HG03066 (cell line): Measurements from ENCODE around the gene NAGS.
"Not testable (repeated sequence)": the region's sequence is repeated elsewhere in the genome, so short reads cannot be mapped to it uniquely, and the experiment has no call there.

Source experiments
- ATAC-seq: cut with Tn5 transposase; IDR thresholded peaks from one replicate; pipeline ENCODE4 v1.9.1; 2021; ENCODE audit warnings: low read depth; ENCODE audit not compliant: unreplicated experiment

Gene NAGS

GRCh38 chr17:44037471-44037870 is 33.0 kb downstream of the NAGS start:
- ATAC-seq = no peak

- ATAC-seq = no peak
Measured at GRCh38 chr17:44038604-44039011, 34.2 kb downstream of the NAGS start.

DNA sequence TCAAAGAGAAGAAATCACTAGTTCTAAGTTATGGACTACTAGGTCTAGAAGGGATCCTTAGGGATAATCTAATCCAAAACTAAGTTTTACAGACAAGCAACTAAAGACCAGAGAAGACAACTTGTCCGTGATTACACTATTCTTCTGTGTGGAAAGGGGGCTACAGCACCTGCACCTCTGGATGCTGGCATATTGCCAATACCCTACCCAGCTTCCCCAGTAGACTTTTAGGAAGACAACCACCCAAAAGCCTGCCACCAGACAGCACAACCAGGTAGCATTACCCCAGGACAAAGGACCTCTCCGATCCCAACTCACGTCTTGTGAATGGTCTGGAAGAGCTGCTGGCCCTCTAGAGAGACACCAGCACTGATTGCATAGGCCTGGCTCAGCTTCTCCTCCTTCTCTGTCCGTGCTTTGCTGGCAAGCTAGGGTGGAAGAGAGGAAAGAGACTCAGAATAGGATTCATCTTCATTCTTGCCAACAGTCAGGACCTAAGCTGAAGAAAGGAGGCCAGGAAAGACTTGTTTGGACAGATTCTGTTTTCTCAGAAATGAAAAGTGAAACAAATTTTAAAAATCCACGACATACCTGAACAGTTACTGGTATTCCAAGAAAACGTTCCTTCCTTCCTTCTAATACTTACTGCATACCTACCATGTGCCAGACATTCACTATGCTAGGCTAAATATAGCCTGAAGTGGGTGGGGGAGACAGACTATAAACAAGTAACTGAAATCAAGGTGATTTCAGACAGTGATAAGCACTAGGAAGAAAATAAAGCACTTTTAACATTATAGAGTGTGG is 35.6 kb downstream of the NAGS start:
- no peak for ATAC-seq

- no peak for ATAC-seq
Measured at GRCh38 chr17:44043272-44043696, 38.9 kb downstream of the NAGS start.

GRCh38 chr17:44044071-44044470 is 39.6 kb downstream of the NAGS start:
- ATAC-seq = no peak

DNA sequence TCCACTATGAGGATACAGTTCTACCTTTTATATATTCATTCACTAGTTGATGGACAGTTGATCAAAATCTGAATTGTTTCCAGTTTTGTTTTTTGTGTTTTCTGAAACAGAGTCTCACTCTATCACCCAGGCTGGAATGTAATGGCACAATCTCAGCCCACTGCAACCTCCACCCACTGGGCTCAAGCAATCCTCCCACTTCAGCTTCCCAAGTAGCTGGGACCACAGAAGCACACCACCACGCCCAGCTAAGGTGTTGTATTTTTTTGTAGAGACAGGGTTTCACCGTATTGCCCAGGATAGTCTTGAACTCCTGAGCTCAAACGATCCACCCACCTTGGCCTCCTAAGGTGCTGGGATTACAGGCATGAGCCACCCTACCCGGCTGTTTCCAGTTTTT is 41.1 kb downstream of the NAGS start:
- no peak for ATAC-seq

DNA sequence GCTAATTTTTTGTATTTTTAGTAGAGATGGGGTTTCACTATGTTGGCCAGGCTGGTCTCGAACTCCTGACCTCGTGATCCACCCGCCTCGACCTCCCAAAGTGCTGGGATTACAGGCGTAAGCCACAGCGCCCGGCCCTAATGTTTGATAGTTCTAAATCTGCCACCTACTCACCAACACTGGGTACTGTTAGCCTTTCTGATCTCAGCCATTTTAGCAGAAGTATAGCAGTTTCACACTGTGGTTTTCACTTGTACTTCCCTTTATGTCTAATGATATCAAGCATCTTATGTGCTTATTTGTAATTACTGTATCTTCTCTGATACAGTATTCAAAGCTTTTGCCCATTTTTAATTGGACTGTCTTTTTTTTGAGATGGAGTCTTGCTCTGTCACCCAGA is 42.5 kb downstream of the NAGS start:
- ATAC-seq = not testable (repeated sequence)

DNA sequence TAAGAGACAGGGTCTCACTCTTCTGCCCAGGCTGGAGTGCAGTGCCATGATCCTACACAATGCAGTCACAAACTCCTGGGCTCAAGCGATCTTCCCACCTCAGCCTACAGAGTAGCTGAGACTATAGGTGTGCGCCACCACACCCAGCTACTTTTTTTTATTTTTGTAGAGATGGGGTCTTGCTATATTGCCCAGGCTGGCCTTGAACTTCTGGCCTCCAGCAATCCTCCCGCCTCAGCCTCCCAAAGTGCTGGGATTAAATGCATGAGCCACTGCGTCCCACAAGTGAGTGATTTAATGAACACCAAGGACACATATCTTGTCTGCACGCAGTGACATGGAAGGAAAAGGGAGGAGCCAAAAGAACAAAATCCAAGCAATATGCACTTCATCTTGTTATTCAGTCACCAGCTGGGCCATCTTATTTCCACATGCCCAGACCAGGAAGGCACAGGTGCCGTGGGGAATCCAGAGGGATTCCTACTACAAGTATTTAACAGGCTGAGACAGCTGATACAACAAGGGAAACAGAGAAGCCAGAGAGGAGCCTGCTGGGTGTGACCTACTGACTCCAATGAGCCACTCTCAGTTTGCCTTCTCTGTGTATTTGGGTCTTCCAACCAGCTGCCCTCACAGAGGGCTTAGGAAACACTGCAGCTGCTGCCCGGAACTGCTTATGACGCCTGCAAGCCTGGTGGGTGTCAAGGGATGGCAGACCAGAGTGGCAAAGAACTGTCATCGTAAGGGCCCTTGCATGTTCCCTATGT is 45.1 kb downstream of the NAGS start:
- ATAC-seq = no peak

DNA sequence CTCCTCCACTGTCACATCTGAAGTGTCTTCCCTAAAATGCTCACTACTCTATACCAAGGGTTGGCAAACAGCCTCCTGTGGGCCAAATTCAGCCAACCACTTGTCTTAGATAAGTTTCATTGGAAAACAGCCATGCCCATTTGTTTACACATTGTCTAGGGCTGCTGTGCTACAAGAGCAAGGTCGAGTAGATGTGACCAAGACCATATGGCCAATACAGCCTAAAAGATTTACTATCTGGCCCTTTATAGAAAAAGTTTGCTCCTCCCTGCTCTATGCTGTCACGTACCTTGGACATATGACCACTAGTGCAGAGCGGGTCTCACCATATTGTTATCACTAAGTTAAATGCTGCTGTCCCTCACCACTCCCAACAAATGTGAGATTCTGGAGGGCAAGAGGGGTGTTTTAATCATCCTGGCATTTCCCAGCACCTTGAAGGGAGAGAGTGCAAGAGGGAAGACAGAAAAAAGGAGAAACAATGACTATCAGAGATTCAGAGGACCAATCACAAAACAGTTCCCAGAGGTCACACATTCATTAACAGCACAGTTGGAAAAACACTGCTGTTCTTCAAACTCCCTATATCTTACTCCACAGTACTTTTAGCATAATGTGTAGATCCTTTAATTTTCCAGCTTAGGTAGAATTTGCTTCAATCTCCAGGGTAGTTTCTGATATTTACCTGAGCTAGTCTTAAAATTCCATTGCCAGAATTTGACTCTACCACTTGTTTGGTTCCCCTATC is 48.9 kb downstream of the NAGS start:
- no peak for ATAC-seq
